ENCODE measurements around the gene TCFL5.
A peak's percentile ranks its signal among the peaks of the same experiment; 100 is the strongest.
"Not testable (repeated sequence)": the region's sequence is repeated elsewhere in the genome, so short reads cannot be mapped to it uniquely, and the experiment has no call there.

The TCFL5 gene

DNA sequence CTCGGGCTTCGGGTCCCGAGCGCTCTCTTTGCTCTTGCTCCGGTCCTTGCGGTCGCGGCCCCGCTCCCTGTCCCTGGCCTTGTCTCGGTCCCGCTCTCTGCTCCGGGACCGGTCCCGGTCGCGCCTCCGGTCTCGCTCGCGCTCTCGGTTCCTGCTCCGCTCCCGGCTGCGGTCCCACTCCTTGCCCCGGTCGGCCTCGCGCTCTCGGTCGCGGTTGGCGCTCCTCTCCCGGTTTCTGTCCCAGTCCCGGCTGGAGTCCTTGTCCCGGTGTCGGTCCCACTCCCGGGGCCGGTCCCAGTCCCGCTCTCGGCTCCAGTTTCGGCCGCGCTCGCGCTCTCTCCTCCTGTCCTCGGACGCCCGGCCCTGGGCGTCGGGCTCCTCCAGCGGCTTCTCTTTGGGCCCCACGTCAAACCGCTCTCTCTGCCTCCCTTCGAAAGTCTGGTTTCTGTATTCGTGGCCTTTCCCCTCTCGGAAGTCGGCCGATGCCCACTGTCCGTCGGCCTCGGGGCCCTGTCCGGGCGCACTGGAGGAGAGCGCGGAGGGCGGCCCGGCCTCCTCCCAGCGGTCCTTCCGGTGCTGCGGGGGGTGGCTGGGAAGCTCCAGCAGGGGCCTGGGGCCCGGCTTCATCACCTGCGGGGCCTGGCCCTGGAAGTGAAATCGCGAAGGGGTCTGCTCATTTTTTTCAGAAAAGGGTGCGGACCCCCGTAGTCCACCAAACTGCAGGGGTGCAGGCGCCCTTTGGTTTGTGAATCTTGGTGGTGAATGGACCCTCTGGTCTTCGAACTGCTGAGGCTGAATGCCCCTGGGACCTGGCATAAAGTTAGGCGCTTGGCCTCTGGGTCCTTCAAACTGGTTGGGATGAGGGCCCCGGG lies 17.9 kb upstream of the TCFL5 start:
- no peak for DNase-seq

DNA sequence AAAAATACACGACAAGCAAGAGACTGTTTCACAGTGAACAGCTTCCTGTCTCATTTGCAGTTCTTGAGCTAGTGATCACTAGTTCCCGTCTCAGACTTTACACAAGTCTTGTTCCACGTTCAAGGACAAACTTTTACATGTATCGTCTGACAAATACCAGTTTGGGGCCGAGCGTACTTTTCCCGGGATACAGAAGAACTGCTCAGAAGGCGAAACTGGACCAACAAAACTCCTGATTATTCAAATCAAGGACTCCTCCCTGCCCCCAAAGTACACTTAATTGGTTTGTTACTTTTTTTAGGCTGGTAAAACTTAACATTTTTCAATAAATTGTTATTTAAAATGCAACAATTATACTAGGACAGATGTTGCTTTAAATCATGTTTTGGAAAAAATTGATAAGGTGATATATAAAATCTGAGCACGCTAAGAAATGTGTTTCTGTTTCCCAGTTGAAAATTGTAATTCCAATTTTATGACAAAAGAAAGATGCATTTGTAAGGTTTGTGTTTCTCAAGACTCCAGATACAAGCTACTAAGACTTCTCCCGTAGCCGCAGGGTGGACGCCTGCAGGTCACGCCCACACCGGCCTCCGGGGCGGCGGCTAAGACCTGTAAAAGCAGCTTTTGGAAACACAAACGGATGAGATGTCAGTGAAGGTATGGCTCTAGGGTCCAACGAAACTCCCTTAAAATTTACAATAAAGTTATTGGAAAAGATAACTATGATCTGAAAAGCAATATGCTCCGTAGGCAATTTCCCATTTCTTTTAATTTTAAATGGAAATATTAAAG lies 16.8 kb upstream of the TCFL5 start:
- DNase-seq: no peak

DNA sequence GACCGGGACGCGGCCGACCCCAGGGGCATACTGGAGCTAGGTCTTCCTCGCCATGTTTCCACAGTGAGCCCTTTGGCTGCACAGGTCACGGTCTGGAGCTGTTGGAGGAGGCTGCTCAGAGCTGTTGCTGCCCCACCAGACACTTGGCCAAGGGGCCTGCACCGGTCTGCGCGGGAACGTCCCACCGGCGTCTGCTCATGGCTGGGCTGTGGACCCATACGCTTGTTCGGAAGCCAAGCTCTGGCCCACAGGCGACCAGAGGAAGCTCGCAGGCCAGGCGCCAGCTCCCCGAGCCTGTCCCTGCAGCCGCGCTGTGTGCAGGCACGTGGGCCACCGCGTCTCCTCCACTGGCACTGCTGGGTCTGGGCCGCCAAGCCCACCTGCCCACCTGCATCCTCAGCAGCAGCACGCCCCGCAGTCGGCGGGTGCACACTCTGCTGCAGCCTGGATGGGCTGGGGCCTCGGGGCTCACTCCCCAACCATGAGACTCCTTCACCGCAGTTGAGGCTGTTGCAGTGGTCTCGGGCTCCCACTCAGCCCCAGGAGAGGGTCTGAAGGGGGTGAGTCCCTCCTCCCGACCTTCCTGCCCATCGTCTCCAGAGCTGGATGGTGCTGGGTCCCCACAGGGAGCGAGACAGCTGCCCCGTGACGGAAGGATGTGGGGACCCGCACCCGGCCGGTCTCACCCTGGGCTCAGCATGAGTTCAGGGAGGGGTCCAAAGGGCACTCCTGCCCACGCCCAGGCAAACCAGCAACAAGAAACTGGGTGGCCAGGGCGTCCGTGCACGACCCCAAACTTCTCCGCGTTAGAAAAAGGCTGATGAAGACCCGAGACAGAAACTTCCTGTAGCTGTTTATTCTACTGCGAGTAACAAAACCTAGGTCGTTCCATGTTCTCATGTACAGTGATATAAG lies 15.5 kb upstream of the TCFL5 start:
- DNase-seq: no peak

DNA sequence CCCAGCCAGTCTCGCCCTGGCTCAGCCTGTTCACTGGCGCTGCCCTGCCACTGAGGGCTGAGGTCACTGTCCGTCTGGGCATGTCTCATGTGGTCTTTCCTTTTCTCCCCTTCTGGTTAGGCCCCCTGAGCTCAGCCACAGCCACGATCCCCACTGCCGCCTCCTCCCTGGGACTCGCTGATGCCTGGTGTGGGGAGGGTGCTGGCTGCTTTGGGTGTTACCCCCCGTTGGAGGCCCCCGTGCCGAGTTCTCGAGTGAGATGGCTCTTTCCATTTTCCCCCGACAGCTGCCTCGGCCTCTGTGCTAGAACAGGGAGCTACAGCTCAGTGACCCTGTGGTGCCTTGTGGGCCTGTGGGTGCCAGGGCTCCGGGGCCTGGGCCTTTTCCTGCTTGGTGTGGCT lies 14.9 kb upstream of the TCFL5 start:
- DNase-seq: no peak

DNA sequence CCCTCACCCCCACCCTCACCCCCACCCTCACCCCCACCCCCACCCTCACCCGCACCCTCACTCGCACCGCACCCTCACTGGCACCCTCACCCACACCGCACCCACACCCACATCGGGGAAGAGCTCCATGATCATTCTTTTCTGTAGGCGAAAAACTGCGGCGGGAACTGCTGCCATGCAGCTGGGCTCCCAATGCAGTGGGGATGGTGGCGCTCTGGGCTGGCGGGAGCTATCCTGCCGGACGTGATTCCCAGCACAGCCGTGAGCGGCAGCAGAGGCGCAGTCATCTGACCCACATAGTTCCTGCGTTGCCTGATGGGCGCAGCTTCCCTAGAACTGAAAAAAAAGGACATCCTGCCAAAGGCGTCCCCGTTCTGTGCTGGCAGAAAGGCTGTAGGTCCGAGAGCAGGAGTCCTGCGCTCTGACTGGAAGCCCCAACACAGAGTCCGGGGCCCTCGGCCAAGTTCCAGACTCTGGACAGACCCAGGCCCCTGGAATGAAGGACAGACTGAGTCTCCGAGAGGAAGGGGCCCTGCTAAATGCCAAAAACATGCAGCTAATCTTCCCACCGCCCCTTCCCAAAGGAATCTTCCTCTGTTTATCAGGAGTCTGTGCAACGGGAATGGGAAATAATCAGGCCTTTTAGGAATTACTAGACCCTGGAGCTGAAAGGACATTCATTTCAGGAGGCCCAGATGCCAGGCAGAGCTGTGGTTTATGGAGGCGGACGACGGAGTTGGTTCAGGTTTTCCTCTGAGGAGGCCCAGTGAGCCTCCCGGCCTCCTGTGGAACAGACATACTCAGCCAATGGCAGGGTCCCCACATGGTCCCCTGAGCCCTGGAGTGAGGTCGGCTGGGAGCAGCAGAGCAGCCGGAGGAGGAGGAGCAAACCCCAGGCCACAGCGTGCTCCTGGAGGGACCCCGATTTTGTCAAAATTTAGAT lies 14.1 kb upstream of the TCFL5 start:
- DNase-seq: no peak

DNA sequence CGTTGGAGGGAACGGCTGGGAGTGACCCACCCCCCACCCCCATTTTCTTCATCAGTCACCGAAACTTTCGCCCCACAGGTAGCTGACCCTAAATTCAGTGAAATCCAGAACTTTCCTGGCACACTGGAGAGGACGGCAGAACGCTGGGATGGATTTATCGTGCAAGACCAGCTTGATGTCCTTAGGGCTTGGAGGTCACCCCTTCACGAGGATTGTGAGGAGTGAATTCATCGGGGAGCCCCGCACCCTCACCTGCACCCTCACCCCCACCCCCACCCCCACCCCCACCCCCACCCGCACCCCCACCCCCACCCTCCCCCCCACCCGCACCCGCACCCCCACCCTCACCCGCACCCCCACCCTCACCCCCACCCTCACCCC lies 13.3 kb upstream of the TCFL5 start:
- no peak for DNase-seq

DNA sequence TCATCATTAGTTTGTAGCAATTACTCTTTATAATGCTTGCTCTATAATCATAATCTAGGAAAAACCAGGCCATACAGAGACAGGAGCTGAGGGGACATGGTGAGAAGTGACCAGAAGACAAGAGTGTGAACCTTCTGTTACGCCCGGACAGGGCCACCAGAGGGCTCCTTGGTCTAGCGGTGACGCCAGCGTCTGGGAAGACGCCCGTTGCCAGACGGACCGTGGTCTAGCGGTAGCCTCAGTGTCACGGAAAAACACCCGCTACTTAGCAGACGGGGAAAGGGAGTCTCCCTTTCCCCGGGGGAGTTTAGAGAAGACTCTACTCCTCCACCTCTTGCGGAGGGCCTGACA lies 12.0 kb upstream of the TCFL5 start:
- peak; percentile 40 for DNase-seq

DNA sequence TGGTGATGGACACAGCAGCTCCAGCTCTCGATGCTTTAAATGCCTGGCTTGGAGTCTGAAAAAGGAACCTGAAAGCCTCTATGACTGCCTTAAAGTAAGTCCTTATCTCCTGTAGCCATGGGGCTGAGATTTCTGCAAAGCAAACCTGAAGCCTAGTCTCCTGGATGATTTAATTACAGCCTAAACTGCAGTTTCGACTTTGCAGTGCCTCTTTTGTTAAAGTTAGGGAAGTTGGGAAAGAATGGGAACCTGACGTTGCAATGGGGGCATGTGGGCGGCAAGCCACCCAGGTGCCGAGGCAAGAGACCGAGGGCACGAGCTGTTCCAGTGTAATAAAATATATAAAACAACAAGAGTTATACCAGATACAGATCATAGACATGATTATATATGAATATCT lies 11.7 kb upstream of the TCFL5 start:
- DNase-seq: no peak

DNA sequence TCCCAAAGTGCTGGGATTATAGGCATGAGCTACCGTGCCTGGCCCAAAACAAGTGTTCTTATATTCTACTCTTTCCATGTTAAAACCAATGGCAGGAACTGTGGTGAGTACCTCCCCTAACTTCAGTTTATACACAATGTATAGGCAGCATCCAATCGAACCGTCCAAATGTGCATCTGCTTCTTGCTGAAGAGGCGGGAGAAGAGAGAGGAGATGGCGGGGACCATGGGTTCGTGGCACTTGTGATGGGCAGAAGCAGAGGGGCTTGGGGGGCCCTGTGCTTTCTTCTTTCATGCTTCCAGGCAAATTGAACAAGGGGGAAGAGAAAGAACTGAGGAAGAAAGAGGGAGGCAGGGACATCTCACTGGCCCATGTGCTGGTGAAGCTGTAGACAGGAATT lies 11.2 kb upstream of the TCFL5 start:
- no peak for DNase-seq

DNA sequence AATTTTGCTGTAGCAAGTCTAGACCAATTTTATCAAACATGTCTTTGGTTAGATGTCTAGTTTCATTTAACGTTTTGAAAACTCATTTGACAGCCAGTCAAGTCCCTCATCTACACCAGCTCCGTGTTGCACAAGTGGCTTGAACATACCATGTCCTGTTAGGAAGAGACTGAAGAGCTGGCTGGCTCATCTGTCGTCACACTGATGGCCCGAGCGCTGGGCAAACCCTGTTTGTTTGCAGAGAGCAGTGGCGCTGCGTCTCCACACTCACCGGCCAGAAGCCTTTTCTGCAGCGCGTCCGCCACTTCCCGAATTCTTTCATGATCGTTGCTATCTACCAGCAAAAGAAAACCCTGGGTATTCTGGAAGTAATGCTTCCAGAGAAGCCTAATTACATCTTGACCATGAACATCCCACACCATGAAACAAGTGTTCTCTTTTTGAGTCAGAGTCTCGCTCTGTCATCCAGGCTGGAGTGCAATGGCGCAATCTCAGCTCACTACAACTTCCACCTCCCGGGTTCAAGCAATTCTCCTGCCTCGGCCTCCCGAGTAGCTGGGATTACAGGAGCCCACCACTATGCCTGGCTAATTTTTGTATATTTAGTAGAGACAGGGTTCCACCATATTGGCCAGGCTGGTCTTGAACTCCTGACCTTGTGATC lies 10.7 kb upstream of the TCFL5 start:
- no peak for DNase-seq

DNA sequence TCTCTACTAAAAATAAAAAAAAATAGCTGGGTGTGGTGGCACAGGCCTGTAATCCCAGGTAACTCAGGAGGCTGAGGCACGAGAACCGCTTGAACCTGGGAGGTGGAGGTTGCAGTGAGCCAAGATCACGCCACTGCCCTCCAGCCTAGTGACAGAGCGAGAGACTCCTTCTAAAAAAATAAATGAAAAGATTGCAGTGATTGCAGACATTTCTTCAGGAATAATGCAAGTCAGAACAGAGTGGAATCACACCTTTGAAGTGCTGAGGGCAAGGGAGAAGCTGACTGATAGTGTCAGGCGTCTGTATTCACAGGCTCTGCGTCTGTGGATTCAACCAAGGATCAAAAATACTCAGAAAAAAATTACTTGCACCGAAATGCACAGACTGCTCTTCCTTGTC lies 2.6 kb upstream of the TCFL5 start:
- DNase-seq: no peak

DNA sequence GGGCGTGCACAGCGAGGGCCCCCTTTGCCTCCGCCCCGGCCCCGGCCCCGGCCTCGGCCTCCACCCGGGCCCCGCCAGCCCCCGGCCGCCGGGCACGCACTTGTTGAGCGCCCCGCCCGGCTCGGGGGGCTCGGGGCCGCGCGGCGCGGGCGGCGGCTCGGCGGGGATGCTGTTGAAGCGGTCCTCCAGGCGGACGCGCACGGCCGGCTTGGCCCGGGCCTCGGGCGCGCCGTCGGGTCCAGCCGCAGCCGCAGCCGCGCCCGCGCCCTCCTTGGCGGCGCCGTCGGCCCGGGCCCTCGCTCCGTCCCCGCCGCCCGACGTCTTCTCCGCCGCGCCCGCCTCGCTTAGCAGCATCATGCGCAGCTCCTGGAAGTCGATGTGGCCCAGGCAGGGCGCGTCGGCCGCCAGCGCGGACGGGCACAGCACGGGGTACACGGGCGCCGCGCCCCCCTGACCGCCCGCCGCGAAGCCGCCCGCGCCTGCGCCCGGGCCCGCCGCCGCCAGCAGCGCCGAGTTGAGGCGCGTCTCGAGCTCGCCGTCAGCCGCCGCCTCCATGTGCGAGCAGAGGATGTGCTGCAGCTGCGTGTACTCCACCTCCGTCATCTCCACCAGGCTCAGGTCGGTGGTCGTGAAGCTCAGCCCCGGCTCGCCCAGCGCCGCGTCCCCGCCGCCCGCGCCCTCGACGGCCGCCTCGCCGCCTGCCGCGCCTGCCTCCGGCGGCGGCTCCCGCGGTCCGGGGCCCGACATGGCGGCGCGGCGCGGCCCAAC lies 514 bp downstream of the TCFL5 start:
- DNase-seq: peak; percentile 46

DNA sequence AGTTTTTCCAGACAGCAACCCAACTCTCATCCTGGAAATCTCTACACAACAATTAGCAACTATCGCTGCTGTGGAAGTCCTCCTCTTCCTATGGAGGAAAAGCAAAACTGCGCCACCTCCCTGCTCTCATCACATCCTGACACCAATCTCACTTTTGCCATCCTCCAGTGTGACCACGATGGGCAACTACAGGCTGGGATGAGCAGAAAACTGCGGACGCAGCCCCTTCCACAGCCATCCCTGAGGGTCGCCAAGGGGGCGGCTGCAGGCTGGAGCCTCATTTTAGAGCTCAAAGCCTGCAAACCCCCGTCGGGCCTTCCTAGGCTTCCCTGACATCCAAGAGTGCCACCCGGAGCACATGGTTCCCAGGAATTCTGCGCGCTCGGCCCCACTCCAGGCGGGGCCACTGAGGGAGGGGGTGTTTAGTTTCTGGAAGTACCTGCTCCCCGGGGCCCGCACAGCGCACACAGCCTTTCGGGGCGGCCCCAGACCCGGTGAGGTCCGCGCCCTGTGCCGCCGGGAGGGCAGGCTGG lies 1.2 kb downstream of the TCFL5 start:
- no peak for DNase-seq

DNA sequence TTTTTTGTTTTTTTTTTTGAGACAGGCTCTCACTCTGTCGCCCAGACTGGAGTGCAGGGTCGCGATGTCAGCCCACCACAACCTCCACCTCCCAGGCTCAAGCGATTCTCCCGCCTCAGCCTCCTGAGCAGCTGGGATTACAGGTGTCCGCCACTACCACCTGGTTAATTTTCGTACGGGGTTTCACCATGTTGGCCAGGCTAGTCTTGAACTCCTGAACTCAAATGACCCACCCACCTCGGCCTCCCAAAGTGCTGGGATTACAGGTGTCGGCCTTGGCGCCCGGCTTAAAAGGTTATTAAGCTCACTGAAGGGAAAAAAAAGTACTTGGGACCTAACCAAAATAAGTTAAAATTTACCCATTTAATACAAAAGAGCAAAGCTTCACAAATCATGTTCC lies 1.9 kb downstream of the TCFL5 start:
- no peak for DNase-seq

DNA sequence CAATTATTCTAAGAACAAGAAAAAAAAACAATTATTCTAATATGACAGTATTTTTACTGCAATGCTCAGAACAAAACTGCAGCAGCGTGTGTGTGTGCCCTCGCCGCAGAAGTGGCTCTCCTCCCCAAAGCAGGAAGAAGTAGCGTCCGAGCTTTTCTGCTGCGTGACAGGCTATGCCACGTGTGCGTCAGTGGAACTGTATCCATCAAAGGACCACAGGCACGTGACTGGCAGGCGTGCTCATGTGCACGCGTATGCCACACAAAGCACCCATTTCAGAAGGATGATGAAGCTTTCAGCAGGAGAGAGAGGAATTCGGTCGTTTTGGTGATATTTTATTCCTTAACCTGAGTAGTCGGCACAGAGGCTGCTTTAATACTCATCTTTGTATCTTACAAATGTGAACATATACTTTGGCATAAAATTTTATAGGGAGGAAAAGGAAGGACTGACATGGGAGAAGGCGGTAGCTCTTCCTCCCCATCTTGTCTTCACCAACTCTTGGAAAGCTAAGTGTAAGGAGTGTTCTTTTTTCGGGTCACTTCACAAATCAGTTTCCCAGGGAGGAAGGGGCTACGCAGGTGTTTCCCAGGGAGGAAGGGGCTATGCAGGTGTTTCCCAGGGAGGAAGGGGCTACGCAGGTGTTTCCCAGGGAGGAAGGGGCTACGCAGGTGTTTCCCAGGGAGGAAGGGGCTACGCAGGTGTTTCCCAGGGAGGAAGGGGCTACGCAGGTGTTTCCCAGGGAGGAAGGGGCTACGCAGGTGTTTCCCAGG lies 3.4 kb downstream of the TCFL5 start:
- no peak for DNase-seq

DNA sequence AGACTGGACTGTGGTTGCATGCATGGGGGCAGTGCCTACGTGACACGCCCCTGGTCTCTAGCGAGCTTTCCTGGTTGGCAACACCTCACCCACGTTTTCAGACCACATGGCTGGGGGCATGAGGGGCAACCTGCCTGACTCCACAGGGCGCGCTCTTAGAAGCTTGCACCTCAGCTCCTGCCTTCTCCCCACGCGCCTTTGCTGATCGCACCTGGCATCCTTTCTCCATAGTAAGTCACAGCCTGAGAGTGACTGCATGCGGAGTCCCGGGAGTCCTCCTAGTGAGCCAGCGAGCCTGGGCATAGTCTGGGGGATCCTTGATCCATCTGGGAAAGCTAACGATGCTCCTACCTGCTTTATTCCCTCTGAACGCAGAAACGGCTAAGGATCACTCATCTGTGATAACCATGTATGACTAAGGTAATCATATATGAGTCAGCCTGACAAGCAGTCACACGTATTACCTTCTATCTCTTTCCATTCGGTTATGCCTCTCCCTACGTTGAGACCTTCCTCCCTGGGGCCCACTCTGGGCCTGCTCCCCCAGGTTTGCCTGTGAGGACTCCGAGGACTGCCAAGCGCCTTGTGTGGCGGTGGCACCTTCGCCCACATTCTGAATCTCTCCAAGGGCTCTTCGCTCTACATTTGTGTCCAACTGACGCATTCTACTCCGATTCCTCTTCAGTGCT lies 4.5 kb downstream of the TCFL5 start:
- no peak for DNase-seq

DNA sequence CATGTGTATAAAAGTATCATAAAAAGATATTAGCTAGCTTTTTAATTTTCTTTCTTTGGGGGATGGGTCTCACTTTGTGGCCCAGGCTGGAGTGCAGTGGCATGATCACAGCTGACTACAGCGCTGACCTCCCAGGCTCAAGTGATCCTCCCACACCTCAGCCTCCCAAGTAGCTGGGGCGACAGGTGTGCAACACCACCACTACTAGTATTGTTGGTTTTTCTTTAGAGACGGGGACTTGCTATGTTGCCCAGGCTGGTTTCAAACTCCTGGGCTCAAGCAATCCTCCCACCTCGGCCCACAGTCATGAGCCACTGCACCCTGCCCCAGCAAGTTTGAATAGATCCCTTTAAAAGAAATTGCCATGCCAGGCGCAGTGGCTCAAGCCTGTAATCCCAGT lies 6.5 kb downstream of the TCFL5 start:
- no peak for DNase-seq

DNA sequence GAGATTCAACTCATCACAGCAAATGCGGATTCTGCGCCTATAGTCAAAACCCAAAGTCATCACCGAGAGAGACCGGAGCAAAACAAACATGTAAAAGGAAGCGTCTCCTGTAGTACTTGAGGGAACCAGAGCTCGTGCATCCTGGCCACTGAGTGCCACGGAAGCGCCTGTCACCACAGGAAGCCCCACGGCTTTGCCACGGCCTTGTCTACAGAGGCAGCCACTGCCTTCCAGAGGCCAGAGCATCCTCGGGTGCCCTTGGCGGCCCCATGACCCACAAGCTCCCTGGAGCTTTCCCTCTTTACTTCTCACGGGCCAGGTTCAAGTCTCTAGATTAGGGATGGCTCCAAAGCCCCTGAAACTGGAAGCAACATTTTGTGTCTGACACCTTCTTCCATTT lies 7.5 kb downstream of the TCFL5 start:
- DNase-seq: no peak

DNA sequence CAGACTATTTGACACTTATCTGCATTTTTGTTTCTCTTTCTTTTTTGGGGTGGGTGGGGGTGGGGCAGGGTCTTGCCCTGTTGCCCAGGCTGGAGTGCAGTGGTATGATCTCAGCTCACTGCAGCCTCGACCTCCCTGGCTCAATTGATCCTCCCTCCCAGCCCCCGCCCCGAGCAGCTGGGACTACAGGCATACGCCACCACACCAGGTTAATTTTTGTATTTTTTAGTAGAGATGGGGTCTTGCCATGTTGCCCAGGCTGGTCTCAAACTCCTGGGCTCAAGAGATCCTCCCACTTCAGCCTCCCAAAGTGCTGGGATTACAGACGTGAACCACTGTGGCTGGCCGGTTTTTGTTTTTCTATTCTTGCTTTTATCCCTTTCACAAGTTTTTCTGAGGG lies 8.3 kb downstream of the TCFL5 start:
- not testable (repeated sequence) for DNase-seq
